GM12801 (cell line): Measurements from ENCODE around the gene NCBP3.

Experiments used
- CTCF ChIP-seq: IDR thresholded peaks from one replicate; pipeline ENCODE4 v1.5.1; 2011; ENCODE audit warnings: control low read depth; ENCODE audit not compliant: insufficient read length; ENCODE audit errors: extremely low read depth

NCBP3 gene

DNA sequence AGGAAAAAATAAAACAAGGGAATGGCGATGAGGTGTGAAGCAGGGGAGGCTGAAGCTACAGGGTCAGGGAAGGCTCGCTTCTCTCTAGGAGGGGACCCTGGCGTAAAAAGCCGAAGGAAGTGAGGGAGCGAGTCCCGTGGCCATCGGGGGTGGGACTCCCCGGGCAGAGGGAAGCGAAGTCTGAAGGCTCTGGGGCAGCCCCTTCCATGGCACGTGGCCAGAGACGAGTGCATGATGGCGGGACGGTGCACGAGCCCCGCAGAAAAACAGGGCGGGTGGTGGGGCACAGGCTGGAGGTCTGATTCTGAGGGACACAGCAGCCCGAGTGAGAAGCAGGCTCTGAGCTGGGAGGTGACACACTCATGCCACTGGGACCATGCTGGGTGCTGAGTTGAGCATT, 21.1 kb upstream of the NCBP3 start:
- TF ChIP-seq CTCF: no peak

GRCh38 chr17:3866276-3866675, 20.2 kb upstream of the NCBP3 start:
- no peak for TF ChIP-seq CTCF

DNA sequence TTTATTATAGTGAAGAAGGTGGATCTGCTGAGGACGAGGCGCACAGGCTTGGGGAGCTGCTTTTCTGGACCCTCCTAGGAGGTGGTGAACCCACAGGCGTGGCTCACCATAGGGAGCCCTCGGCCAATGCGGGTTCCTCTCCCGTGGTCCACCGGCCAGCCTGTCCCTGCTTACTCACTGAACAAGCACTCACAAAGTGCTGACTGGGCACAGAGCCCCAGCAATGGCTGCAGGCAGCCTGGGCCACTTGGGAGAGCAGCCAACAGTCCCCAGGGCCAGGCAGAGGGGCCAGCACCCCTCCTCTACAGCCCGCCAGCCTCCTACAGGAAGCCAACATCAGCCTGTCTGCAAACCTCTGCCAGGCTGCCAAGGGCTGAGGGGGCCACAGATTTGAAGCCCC, 19.1 kb upstream of the NCBP3 start:
- TF ChIP-seq CTCF: no peak

DNA sequence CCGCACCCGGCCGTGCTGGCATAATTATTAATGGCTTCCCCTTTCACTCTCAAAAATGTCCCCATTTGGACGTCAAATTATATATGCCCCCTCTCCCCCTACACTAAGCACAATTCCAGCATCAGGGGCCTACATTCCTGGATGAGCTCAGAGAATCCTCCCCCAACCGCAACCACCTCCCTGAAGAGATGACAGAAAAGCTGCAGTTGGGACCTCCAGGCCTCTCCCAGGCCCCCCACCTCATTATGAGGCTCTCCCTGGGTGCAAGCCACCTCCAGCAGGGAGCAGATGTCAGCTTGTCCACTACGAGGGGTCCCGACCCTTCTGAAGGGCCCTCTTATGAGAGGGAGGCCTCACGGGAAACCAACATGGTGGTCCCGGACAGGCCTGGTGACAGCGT, 18.5 kb upstream of the NCBP3 start:
- TF ChIP-seq CTCF: no peak

GRCh38 chr17:3861761-3862681, 16.0 kb upstream of the NCBP3 start:
- TF ChIP-seq CTCF: no peak

- TF ChIP-seq CTCF: no peak
These were observed 15.1 kb upstream of the NCBP3 start for GRCh38 chr17:3860939-3861700.

DNA sequence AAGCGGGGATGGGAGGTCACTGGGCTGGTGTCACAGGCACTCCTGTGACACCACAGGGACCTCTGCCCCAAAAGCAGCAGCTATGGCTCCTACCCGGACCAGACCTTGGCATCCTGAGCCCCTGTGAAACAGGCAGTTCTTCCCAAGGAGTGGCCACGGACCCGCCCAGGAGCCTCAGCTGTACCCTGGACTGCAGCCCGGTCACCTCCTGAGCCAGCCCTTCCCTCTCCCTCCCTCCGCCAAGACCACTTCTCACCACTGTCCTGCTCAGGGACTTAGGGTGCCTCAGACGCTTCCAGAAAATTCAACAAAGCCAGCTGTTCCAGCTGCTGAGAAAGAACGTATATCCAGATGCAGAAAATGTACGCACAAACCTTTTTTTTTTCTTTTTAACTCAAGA, 13.9 kb upstream of the NCBP3 start:
- TF ChIP-seq CTCF: no peak
